Fibroblast of the aortic adventitia (primary cell): ENCODE measurements around the gene DNAI7. TPM values are rescaled to one million over a fixed set of nuclear protein-coding genes. Genes with fewer than 3 reads are reported as not detected.

Source experiments
- DNase-seq: peaks from one replicate; pipeline ENCODE4 v3.0.0-alpha.2; 2010; ENCODE audit warnings: low read depth
- H3K4me3 ChIP-seq: 2 replicates; pipeline ENCODE4 v1.5.1; 2011; ENCODE audit warnings: low read depth, mild to moderate bottlenecking, control low read depth, low read length, moderate library complexity
- CTCF ChIP-seq: IDR thresholded peaks from 2 replicates; pipeline ENCODE4 v1.5.1; 2011; ENCODE audit warnings: mild to moderate bottlenecking, low read length, control low read depth, inconsistent platforms; ENCODE audit not compliant: insufficient read depth
- total RNA-seq: library from RNA; depleted of rRNA; stranded (reverse); fragments of >200 nt; gene quantifications from 2 replicates; pipeline ENCODE4 v1.2.3, GENCODE V29; 2012; ENCODE audit warnings: low replicate concordance

Gene DNAI7
- total RNA-seq, result 0.18 and 4.2 TPM in 2 replicates

- peak; percentile 5 for TF ChIP-seq CTCF
- peak; percentile 90 for DNase-seq
- H3K4me3 ChIP-seq, result peak within 1 kb of the TSS; percentile 89
Measured at GRCh38 chr12:25195056-25195971, at the start of gene DNAI7, which contains the start of gene ETFRF1. Gene DNAI7 (minus strand): TSS chr12:25195160. CDS start chr12:25195078, 82 bp downstream. Gene ETFRF1 (plus strand): TSS chr12:25195237. CDS start chr12:25203957, 8,720 bp downstream.

- H3K4me3 ChIP-seq, result no peak overlapping the region
- no peak for TF ChIP-seq CTCF
- DNase-seq, result no peak
Measured at GRCh38 chr12:25243680-25243990, 48.7 kb upstream of the DNAI7 start.

GRCh38 chr12:25242981-25243679 is 48.2 kb upstream of the DNAI7 start:
- no peak for TF ChIP-seq CTCF
- H3K4me3 ChIP-seq, result no peak overlapping the region
- DNase-seq, result peak; percentile 59

GRCh38 chr12:25241167-25242020 is 46.4 kb upstream of the DNAI7 start:
- no peak overlapping the region for H3K4me3 ChIP-seq
- DNase-seq, result peak; percentile 79
- peak; percentile 64 for TF ChIP-seq CTCF

GRCh38 chr12:25236626-25237025 is 41.7 kb upstream of the DNAI7 start:
- TF ChIP-seq CTCF, result no peak
- DNase-seq, result no peak
- no peak overlapping the region for H3K4me3 ChIP-seq

- peak; percentile 18 for DNase-seq
- no peak overlapping the region for H3K4me3 ChIP-seq
- TF ChIP-seq CTCF, result no peak
Measured at GRCh38 chr12:25236190-25236589, 41.2 kb upstream of the DNAI7 start.
